ENCODE results near the gene MVP. TPM values are rescaled to one million over a fixed set of nuclear protein-coding genes. Genes with fewer than 3 reads are reported as not detected.
A peak's percentile ranks its signal among the peaks of the same experiment; 100 is the strongest.

The MVP gene
- total RNA-seq, 3 donors from 2014 or later = 307 to 552 (median 529) TPM

GRCh38 chr16:29844575-29845331 is 24.5 kb downstream of the MVP start:
- intact Hi-C loops (cut with DNase I, micrococcal nuclease) = no loop called here
- no peak for ATAC-seq
- H3K36me3 ChIP-seq (ENCODE audit: low read depth) = peaks cover 36% of the 10 kb centered on the region
- no peaks in the 10 kb centered on the region for H3K4me1 ChIP-seq (ENCODE audit: low read depth)
- H3K4me3 ChIP-seq = no peak overlapping the region
- DNase-seq = no peak
- no peaks in the 10 kb centered on the region for H3K9me3 ChIP-seq
- no peak for TF ChIP-seq CTCF (IDR thresholded peaks at IDR 0.05)

GRCh38 chr16:29845656-29846055 is 25.4 kb downstream of the MVP start:
- intact Hi-C loops (cut with DNase I, micrococcal nuclease) = no loop called here
- ATAC-seq (no peak), DNase-seq (no peak)
- Histone ChIP-seq H3K4me1 (ENCODE audit: low read depth) (no peaks in the 10 kb centered on the region), H3K4me3 (no peak overlapping the region), H3K9me3 (no peaks in the 10 kb centered on the region), H3K36me3 (ENCODE audit: low read depth) (peaks cover 36% of the 10 kb centered on the region)
- TF ChIP-seq CTCF (IDR thresholded peaks at IDR 0.05) = no peak

- intact Hi-C loops (cut with DNase I, micrococcal nuclease) = no loop called here
- H3K36me3 ChIP-seq (ENCODE audit: low read depth) = peaks cover 23% of the 10 kb centered on the region
- no peaks in the 10 kb centered on the region for H3K4me1 ChIP-seq (ENCODE audit: low read depth)
- peak; percentile 95 for TF ChIP-seq CTCF (IDR thresholded peaks at IDR 0.05)
- peak; percentile 82 to 89 (median 86) for DNase-seq
- peak; percentile 92 for ATAC-seq
- no peak overlapping the region for H3K4me3 ChIP-seq
- no peaks in the 10 kb centered on the region for H3K9me3 ChIP-seq
Observed at GRCh38 chr16:29848420-29849297, 28.4 kb downstream of the MVP start.

- Histone ChIP-seq H3K4me3 (no peak overlapping the region), H3K36me3 (ENCODE audit: low read depth) (peaks cover 18% of the 10 kb centered on the region), H3K4me1 (ENCODE audit: low read depth) (no peaks in the 10 kb centered on the region), H3K9me3 (no peaks in the 10 kb centered on the region)
- DNase-seq (no peak), ATAC-seq (no peak)
- intact Hi-C loops (cut with DNase I, micrococcal nuclease) = no loop called here
- no peak for TF ChIP-seq CTCF (IDR thresholded peaks at IDR 0.05)
Observed at GRCh38 chr16:29849505-29849904, 29.2 kb downstream of the MVP start.

- ATAC-seq (no peak), DNase-seq (no peak)
- H3K4me1 ChIP-seq (ENCODE audit: low read depth) = no peaks in the 10 kb centered on the region
- peaks cover 7% of the 10 kb centered on the region for H3K36me3 ChIP-seq (ENCODE audit: low read depth)
- intact Hi-C loops (cut with DNase I, micrococcal nuclease) = no loop called here
- H3K4me3 ChIP-seq = no peak overlapping the region
- H3K9me3 ChIP-seq = no peaks in the 10 kb centered on the region
- TF ChIP-seq CTCF (IDR thresholded peaks at IDR 0.05) = no peak
Observed at GRCh38 chr16:29850998-29851397, 30.7 kb downstream of the MVP start.
